HepG2 (cell line): ENCODE results near the gene SYT15B.
"Not testable (repeated sequence)": the region's sequence is repeated elsewhere in the genome, so short reads cannot be mapped to it uniquely, and the experiment has no call there.

Source experiments
- BRCA1 ChIP-seq: sonication (generic); formaldehyde crosslinking; IDR thresholded peaks from 2 replicates; pipeline ENCODE4 v1.4.0; 2020; ENCODE audit warnings: missing genetic modification reagents
- PHF21A ChIP-seq: sonication (generic); formaldehyde crosslinking; IDR thresholded peaks from 2 replicates; pipeline ENCODE4 v1.5.0; 2020; ENCODE audit warnings: mild to moderate bottlenecking, missing genetic modification reagents
- POLR2A ChIP-seq, 2 experiments: IDR thresholded peaks; 2 replicates each; pipeline ENCODE4 v1.6.1; 2011; ENCODE audit warnings: low read depth in 2 of 2, low read length in 2 of 2, mild to moderate bottlenecking in 1 of 2, moderate library complexity in 1 of 2; ENCODE audit not compliant: insufficient read depth in 1 of 2
- RCOR2 ChIP-seq: IDR thresholded peaks from 2 replicates; pipeline ENCODE4 v1.6.1; 2016; ENCODE audit warnings: missing biosample characterization, missing genetic modification reagents
- SMAD1 ChIP-seq: sonication (generic); formaldehyde crosslinking; IDR thresholded peaks from 2 replicates; pipeline ENCODE4 v1.4.0; 2020; ENCODE audit warnings: missing genetic modification reagents, low read depth, mild to moderate bottlenecking, borderline replicate concordance
- SMAD9 ChIP-seq: sonication (generic); formaldehyde crosslinking; IDR thresholded peaks from 2 replicates; pipeline ENCODE4 v1.5.1; 2020; ENCODE audit warnings: mild to moderate bottlenecking, missing genetic modification reagents
- TBP ChIP-seq: sonication (generic); formaldehyde crosslinking; IDR thresholded peaks from 2 replicates; pipeline ENCODE4 v1.5.0; 2020; ENCODE audit warnings: missing genetic modification reagents
- ZFX ChIP-seq: sonication (generic); formaldehyde crosslinking; IDR thresholded peaks from 2 replicates; pipeline ENCODE4 v1.4.0; 2020; ENCODE audit warnings: mild to moderate bottlenecking, low read depth, missing genetic modification reagents, moderate library complexity
- ZNF589 ChIP-seq: sonication (generic); formaldehyde crosslinking; conservative IDR thresholded peaks from 2 replicates; pipeline ENCODE4 v1.8.0; 2022; ENCODE audit warnings: mild to moderate bottlenecking, moderate library complexity, missing genetic modification reagents
- ZSCAN12 ChIP-seq: sonication (generic); formaldehyde crosslinking; IDR thresholded peaks from 2 replicates; pipeline ENCODE4 v1.9.0; 2021; ENCODE audit warnings: mild to moderate bottlenecking, missing genetic modification reagents
- TF ChIP-seq, protein P1 (sequence below): sonication (generic); formaldehyde crosslinking; IDR thresholded peaks from 2 replicates; pipeline ENCODE4 v1.5.0; 2020; ENCODE audit warnings: mild to moderate bottlenecking, missing genetic modification reagents, moderate library complexity

DNA sequence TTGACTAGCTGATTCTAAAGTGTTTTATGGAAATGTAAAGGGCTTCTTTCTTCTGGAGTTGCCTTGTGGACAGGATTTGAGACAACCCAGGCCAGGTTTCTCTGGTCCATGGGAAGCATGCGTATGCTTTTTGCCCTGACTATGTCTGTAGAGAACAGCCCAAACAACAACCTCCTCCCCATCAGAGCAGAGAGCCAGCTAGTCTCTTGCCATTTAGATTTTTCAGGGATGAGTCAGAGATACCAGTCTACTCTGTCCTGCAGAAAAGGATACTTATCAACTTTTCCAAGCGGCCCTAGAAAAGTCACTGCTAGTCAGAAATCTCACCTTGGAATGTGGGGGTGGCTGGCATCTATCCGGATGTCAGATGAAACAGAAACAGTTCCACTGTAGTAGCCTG, 11.6 kb downstream of the SYT15B start:
- TF ChIP-seq RCOR2 (CRISPR knock-in tag); PHF21A (CRISPR knock-in tag); POLR2A (IDR thresholded peaks at IDR 0.05; ENCODE audit: insufficient read depth in 1 of 2, low read depth in 2 of 2, low read length in 2 of 2); SMAD1 (CRISPR knock-in tag); SMAD9 (CRISPR knock-in tag); ZFX (CRISPR knock-in tag); TBP (CRISPR knock-in tag); ZNF589; BRCA1 (CRISPR knock-in tag); ZSCAN12: not testable (repeated sequence)
- TF ChIP-seq, protein P1, sequence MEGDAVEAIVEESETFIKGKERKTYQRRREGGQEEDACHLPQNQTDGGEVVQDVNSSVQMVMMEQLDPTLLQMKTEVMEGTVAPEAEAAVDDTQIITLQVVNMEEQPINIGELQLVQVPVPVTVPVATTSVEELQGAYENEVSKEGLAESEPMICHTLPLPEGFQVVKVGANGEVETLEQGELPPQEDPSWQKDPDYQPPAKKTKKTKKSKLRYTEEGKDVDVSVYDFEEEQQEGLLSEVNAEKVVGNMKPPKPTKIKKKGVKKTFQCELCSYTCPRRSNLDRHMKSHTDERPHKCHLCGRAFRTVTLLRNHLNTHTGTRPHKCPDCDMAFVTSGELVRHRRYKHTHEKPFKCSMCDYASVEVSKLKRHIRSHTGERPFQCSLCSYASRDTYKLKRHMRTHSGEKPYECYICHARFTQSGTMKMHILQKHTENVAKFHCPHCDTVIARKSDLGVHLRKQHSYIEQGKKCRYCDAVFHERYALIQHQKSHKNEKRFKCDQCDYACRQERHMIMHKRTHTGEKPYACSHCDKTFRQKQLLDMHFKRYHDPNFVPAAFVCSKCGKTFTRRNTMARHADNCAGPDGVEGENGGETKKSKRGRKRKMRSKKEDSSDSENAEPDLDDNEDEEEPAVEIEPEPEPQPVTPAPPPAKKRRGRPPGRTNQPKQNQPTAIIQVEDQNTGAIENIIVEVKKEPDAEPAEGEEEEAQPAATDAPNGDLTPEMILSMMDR: not testable (repeated sequence)
